22Rv1 (cell line): ENCODE results near the gene SPECC1L.

Experiments used
- H3K27ac ChIP-seq: fragments of 450-650 bp; 2 replicates; pipeline ENCODE4 v1.5.1; 2017
- ZFX ChIP-seq: fragments of 450-650 bp; IDR thresholded peaks from 2 replicates; pipeline ENCODE4 v1.6.1; 2017; ENCODE audit warnings: antibody characterized with exemption, borderline replicate concordance
- TF ChIP-seq, protein P1 (sequence below): fragments of 450-650 bp; IDR thresholded peaks from 2 replicates; pipeline ENCODE4 v1.5.1; 2017; ENCODE audit warnings: mild to moderate bottlenecking

Gene SPECC1L

DNA sequence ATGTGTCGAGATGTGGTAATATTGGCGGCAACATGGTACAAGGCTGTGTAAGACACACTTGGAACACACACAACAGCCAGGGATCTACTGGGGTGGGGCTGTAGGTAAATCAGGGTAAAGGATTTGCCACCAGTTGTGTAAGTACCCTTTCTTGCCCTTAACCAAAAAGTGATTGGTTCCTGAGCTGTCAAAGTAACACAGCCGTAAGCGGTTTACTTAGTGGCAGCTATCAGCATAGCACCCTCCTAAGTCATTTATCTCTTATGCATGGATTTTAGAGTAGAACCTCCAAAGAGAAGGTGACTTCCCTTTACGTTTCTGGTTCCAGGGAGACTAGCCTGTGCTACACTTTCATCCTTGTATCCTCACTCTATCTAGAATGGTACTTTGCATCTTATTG, 57.2 kb downstream of the SPECC1L start:
- no peak for TF ChIP-seq ZFX
- TF ChIP-seq, protein P1, sequence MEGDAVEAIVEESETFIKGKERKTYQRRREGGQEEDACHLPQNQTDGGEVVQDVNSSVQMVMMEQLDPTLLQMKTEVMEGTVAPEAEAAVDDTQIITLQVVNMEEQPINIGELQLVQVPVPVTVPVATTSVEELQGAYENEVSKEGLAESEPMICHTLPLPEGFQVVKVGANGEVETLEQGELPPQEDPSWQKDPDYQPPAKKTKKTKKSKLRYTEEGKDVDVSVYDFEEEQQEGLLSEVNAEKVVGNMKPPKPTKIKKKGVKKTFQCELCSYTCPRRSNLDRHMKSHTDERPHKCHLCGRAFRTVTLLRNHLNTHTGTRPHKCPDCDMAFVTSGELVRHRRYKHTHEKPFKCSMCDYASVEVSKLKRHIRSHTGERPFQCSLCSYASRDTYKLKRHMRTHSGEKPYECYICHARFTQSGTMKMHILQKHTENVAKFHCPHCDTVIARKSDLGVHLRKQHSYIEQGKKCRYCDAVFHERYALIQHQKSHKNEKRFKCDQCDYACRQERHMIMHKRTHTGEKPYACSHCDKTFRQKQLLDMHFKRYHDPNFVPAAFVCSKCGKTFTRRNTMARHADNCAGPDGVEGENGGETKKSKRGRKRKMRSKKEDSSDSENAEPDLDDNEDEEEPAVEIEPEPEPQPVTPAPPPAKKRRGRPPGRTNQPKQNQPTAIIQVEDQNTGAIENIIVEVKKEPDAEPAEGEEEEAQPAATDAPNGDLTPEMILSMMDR: no peak
- H3K27ac ChIP-seq: no peak overlapping the region

GRCh38 chr22:24329453-24329852, 58.8 kb downstream of the SPECC1L start:
- TF ChIP-seq, protein P1: no peak
- no peak for TF ChIP-seq ZFX
- H3K27ac ChIP-seq: no peak overlapping the region

DNA sequence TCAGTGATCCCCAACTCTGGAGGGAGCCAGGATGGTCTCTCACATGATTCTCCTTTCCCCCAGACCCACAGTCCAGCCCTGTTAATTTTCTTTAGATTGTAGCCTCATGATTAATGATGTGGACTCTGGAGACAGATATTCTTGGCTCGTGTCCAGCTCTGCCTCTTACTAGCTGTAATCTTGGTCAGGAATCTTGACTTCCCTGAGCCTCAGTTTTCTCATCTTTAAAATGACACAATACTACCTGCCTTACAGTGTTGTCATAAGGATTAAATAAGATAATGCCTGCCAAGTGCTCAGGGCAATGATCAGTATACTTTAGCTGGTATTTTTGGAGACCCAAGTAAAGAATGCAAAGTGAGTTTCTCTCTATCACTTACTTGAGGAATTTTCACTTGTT, 60.0 kb downstream of the SPECC1L start:
- no peak for TF ChIP-seq ZFX
- TF ChIP-seq, protein P1: no peak
- H3K27ac ChIP-seq: no peak overlapping the region

DNA sequence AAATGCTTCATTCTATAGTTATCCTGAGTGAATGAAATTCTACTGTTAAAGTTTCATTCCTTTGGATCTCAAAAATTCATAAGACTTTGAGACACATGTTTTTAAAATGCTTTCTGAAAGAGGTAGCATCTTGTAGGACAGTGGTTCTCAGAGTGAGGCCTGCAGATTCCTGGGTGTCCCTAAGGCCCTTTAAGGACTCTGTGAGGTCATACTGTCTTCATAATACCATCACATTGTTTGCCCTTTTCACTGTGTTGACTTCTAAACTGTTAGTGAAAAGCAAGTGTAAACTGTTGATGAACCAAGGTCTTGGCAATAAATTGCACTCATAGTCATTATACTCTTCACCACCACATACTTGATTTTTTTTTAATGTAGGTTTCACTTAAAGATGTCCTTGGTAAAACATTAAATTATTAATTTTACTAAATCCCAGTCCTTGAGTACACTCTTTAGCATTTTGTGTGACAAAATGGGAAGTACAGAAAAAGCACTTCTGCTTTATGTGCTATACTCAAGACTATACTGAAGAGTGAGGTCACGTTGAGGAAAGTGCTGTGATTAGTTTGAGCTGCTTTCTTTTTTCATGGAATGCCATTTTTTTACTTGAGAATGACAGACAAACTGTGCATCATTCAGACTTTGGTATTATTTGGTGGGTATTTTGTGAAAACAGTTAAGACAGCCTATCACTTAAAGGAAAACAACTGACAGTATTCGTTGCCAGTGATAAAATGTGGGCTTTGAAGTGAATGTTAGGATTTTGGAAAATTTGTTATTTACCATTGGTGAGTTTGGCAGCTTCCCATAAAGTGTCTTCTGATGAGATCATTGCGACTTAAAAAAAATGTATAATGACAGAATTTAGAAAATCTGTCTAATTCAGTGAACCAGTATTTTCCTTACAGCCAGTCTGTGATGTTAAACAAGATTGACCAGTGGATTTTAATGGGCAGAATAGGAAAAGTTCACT, 61.1 kb downstream of the SPECC1L start:
- no peak for TF ChIP-seq ZFX
- TF ChIP-seq, protein P1: no peak
- no peak overlapping the region for H3K27ac ChIP-seq

DNA sequence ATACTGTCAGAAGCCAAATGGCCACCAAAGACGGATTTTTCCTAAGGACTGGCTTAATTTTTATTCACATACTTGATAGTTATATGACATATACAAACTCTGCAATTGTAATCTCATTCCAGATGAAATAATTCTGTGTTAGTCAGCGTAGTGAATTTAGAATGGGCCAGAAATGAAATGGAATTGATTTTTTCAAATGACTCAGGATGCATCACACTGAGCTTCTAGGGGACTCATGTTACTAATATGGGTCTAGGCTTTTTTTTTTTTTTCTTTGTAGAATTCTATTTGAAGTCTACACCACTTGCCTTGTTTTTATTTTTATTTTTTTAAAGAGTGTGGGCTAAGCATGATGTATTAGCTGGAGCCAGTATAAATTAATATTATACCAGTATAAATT, 62.7 kb downstream of the SPECC1L start:
- TF ChIP-seq ZFX: no peak
- TF ChIP-seq, protein P1: no peak
- H3K27ac ChIP-seq: no peak overlapping the region

DNA sequence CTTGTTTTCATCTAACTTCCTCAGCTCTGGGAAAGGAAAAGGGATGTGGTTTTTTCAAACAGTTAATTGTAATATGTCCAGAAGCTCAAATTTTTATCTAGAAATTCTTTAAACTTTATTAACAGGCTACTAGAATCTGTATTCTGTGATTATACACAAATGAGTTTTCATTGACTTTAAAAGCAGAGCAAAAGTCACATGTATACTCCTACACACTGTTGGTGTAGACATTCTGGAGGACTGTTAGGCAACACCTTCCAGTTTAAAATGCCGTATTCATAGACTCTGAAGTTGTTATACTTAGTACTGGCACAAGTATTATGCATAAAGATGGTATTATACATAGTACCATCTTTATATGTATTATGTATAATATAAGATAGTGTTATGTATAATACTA, 64.9 kb downstream of the SPECC1L start:
- TF ChIP-seq, protein P1: no peak
- no peak for TF ChIP-seq ZFX
- H3K27ac ChIP-seq: no peak overlapping the region
